Mesodermal cell (in vitro differentiated cells): ENCODE data around the gene PLXDC2.

Experiments
- H3K27ac ChIP-seq: 2 replicates; pipeline ENCODE4 v1.7.0; 2013; ENCODE audit warnings: mild to moderate bottlenecking, low read depth, low read length, moderate library complexity; ENCODE audit not compliant: severe bottlenecking
- H3K36me3 ChIP-seq: 2 replicates; pipeline ENCODE4 v1.7.1; 2013; ENCODE audit warnings: mild to moderate bottlenecking, low read length, moderate library complexity; ENCODE audit not compliant: control insufficient read depth, insufficient read depth
- H3K4me1 ChIP-seq: one replicate; pipeline ENCODE4 v1.7.1; 2013; ENCODE audit warnings: mild to moderate bottlenecking, low read length; ENCODE audit not compliant: insufficient read depth, control insufficient read depth, poor library complexity, severe bottlenecking
- H3K4me3 ChIP-seq: 2 replicates; pipeline ENCODE4 v1.7.0; 2013; ENCODE audit warnings: low read length, control low read depth, mild to moderate bottlenecking; ENCODE audit not compliant: insufficient read depth, poor library complexity, severe bottlenecking; ENCODE audit errors: extremely low read depth
- H3K9me3 ChIP-seq: 2 replicates; pipeline ENCODE4 v1.7.1; 2013; ENCODE audit warnings: mild to moderate bottlenecking, low read length, moderate library complexity; ENCODE audit not compliant: control insufficient read depth
- WGBS, 2 experiments: methylation state at CpG; one replicate each; pipeline ENCODE4 v1.1.5; 2013; ENCODE audit warnings: missing lambda C conversion rate in 2 of 2; ENCODE audit not compliant: insufficient coverage in 2 of 2; 5-methylcytosine and 5-hydroxymethylcytosine counted together

The PLXDC2 gene

GRCh38 chr10:19935176-19935575, 118.9 kb downstream of the PLXDC2 start:
- no peak overlapping the region for H3K4me3 ChIP-seq
- H3K27ac ChIP-seq: no peak overlapping the region
- no peaks in the 10 kb centered on the region for H3K9me3 ChIP-seq
- H3K4me1 ChIP-seq: no peaks in the 10 kb centered on the region
- no peaks in the 10 kb centered on the region for H3K36me3 ChIP-seq
- 81 to 100% methylated on average over 1 to 2 of the region's 3 CpGs for WGBS, 2 experiments

DNA sequence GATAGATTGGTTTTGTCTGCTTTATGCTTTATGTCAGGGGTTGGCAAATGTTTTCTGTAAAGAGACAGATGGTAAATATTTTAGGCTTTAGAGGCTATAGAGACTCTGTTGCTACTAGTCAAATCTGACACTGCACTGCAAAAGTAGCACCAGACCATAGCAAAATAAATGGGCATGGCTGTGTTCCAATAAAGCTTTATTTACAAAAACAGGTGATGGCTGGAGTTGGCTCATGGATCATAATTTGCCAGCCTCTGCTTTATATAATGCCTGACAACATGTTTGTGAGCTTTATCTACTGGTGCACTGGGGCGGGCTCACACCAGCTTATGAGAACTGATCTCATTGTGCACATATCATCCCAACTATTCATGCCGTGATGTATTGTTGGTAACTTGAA, 120.1 kb downstream of the PLXDC2 start:
- Histone ChIP-seq H3K36me3 (no peaks in the 10 kb centered on the region), H3K4me1 (no peaks in the 10 kb centered on the region), H3K9me3 (no peaks in the 10 kb centered on the region), H3K4me3 (no peak overlapping the region), H3K27ac (no peak overlapping the region)
- WGBS, 2 experiments: no CpG with 5 or more reads among the region's 2 CpGs

DNA sequence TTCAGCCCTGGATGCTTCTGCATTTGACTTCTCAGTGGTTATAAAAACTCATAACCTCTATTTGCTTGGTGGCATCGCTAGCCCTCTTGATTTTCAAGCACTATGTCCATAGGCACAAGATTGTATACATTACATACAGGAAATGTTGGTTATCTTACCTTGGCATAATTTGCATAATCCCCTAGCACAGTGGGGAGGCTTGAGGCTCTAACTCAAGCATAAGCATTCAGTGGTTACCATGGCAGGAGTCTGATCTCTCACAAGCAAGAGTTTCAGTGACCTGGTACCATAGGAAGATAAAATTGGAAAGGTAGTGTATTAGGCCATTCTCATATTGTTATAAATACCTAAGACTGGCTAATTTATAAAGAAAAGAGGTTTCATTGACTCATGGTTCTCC, 121.8 kb downstream of the PLXDC2 start:
- H3K9me3 ChIP-seq: no peaks in the 10 kb centered on the region
- H3K4me3 ChIP-seq: no peak overlapping the region
- no peak overlapping the region for H3K27ac ChIP-seq
- no CpG with 5 or more reads among the region's 1 CpG for WGBS, 2 experiments
- no peaks in the 10 kb centered on the region for H3K36me3 ChIP-seq
- H3K4me1 ChIP-seq: no peaks in the 10 kb centered on the region

GRCh38 chr10:19941206-19941880, 125.1 kb downstream of the PLXDC2 start:
- Histone ChIP-seq H3K9me3 (no peaks in the 10 kb centered on the region), H3K27ac (no peak overlapping the region), H3K4me1 (no peaks in the 10 kb centered on the region), H3K4me3 (no peak overlapping the region), H3K36me3 (no peaks in the 10 kb centered on the region)
- 69% methylated on average over 2 of the region's 6 CpGs for WGBS, 2 experiments

- 86 to 90% methylated on average over 2 to 4 of the region's 6 CpGs for WGBS, 2 experiments
- Histone ChIP-seq H3K9me3 (no peaks in the 10 kb centered on the region), H3K27ac (no peak overlapping the region), H3K4me3 (no peak overlapping the region), H3K4me1 (no peaks in the 10 kb centered on the region), H3K36me3 (no peaks in the 10 kb centered on the region)
These were observed 128.9 kb downstream of the PLXDC2 start for GRCh38 chr10:19944911-19945663.

- H3K4me1 ChIP-seq: no peaks in the 10 kb centered on the region
- no peaks in the 10 kb centered on the region for H3K9me3 ChIP-seq
- no peaks in the 10 kb centered on the region for H3K36me3 ChIP-seq
- no peak overlapping the region for H3K27ac ChIP-seq
- 100% methylated on average over 1 of the region's 4 CpGs; no CpG with 5 or more reads in 1 of the 2 experiments for WGBS, 2 experiments
- H3K4me3 ChIP-seq: no peak overlapping the region
These were observed 130.0 kb downstream of the PLXDC2 start for GRCh38 chr10:19946245-19946644.

GRCh38 chr10:19946791-19947190, 130.6 kb downstream of the PLXDC2 start:
- Histone ChIP-seq H3K4me1 (no peaks in the 10 kb centered on the region), H3K36me3 (no peaks in the 10 kb centered on the region), H3K27ac (no peak overlapping the region), H3K4me3 (no peak overlapping the region), H3K9me3 (no peaks in the 10 kb centered on the region)
- WGBS, 2 experiments: 94 to 98% methylated on average over 7 of the region's 8 CpGs

DNA sequence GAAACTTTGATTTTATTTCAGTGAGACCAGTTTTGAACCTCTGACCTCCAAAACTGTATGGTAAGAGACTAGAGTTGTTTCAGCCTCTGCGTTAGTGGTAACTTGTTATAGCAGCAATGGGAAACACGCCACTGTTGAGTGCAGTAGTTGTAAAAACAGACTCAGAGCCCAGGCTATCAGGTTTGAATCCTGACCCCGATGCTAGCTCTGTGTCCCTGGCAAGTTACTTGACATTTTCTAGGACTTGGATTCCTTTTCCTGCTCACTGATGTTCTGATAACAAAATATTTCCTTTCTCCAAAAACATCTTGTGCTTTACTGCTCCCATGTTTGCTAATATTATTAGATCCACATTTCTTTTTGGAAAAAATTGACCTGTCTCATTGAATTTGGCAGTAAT, 131.0 kb downstream of the PLXDC2 start:
- no peaks in the 10 kb centered on the region for H3K4me1 ChIP-seq
- H3K9me3 ChIP-seq: no peaks in the 10 kb centered on the region
- 62 to 79% methylated on average over 2 to 3 of the region's 3 CpGs for WGBS, 2 experiments
- H3K36me3 ChIP-seq: no peaks in the 10 kb centered on the region
- H3K4me3 ChIP-seq: no peak overlapping the region
- no peak overlapping the region for H3K27ac ChIP-seq

DNA sequence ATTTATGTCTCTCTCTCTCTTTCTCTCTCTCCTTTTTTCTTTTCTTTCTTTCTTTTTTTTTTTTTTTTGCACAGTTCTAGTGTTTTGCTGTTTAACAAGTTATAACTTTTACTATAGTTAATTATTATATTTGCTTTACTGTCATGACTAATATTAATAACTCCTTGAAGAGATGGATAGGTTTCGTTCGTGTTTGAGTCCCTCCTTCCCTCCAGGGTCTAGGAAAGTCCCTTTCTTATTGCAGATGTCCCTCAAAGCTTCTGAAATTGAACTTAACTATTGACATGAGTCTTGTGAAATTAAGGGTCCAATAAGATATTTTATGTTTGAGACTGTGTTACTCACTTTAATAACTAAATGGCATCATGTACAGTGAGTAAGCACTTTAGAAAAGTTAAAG, 131.4 kb downstream of the PLXDC2 start:
- Histone ChIP-seq H3K27ac (no peak overlapping the region), H3K4me1 (no peaks in the 10 kb centered on the region), H3K9me3 (no peaks in the 10 kb centered on the region), H3K4me3 (no peak overlapping the region), H3K36me3 (no peaks in the 10 kb centered on the region)
- WGBS, 2 experiments: no CpG with 5 or more reads among the region's 2 CpGs

DNA sequence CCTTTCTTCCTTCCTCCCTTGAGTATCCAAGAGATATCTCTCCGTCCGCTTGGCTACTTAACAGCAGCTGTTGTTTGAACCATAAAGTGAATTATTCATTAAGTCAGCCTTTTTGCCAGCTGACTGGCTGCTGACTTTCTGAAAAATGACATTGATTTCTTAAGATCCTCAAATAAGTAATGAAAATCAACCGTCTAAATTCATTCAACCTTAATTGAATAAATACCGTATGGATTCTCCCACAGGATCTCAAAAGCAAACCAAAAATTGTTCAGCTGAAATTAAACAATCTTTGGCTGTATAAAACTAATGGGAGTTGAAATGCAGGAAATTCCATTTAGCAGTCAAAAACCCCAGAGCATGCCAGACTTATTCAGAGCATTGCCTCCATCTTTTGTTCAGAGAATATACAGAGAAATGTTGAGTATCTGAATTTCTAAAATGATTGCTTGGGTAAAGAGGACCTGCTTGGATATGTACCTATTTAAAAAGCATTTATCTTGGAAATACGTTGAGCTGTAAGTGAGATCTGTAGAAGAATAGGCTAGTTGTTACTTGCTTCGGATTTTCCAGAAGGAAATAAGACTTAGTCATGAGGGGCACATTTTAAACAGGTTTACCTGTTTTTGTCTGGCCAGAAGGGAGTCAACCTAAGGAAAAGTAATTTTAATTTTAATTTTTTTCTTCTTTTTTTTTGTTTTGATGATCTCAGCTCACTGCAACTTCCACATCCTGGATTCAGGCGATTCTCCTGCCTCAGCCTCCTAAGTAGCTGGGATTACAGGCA, 136.2 kb downstream of the PLXDC2 start:
- Histone ChIP-seq H3K9me3 (no peaks in the 10 kb centered on the region), H3K4me3 (no peak overlapping the region), H3K27ac (no peak overlapping the region), H3K4me1 (no peaks in the 10 kb centered on the region), H3K36me3 (no peaks in the 10 kb centered on the region)
- 83 to 95% methylated on average over 2 to 4 of the region's 7 CpGs for WGBS, 2 experiments
